ENCODE data around the gene CTXN1. TPM values are rescaled to one million over a fixed set of nuclear protein-coding genes. Genes with fewer than 3 reads are reported as not detected.

CTXN1 gene
- total RNA-seq, 1 donor from 2014 or later = 55.9 TPM

GRCh38 chr19:7926727-7927604, 1.0 kb upstream of the CTXN1 start:
- H3K4me3 ChIP-seq (ENCODE audit: insufficient read depth, low read depth, low read length) = no peak overlapping the region
- H3K27ac Mint-ChIP-seq (ENCODE audit: unreplicated experiment) = peak overlapping the region; percentile 84
- H3K36me3 ChIP-seq (ENCODE audit: insufficient read depth, low read length) = peaks cover 5% of the 10 kb centered on the region
- H4K20me1 ChIP-seq (ENCODE audit: insufficient read depth, low read length) = peaks cover 19% of the 10 kb centered on the region
- H3K4me1 Mint-ChIP-seq (ENCODE audit: low read depth, unreplicated experiment) = peaks cover 16% of the 10 kb centered on the region
- no peak for DNase-seq (ENCODE audit: low read depth)
- H3K36me3 Mint-ChIP-seq (ENCODE audit: low read depth, unreplicated experiment) = peaks cover 7% of the 10 kb centered on the region
- peaks cover 32% of the 10 kb centered on the region for H3K4me1 ChIP-seq (ENCODE audit: insufficient read depth, low read length)
- no peaks in the 10 kb centered on the region for H3K9me3 Mint-ChIP-seq (ENCODE audit: unreplicated experiment)
- no peaks in the 10 kb centered on the region for H3K27me3 Mint-ChIP-seq (ENCODE audit: low read depth, unreplicated experiment)
- no peak overlapping the region for H3K9ac ChIP-seq (ENCODE audit: low read length)
- H3K9me3 ChIP-seq (ENCODE audit: insufficient read depth, low read depth, low read length) = no peaks in the 10 kb centered on the region
- H3K27ac ChIP-seq (ENCODE audit: low read depth, low read length) = no peak overlapping the region
- peak overlapping the region; percentile 97 for H3K4me2 ChIP-seq (ENCODE audit: low read length)
- TF ChIP-seq EZH2 (IDR thresholded peaks at IDR 0.05; ENCODE audit: insufficient read depth, low read length) (no peak), CTCF (IDR thresholded peaks at IDR 0.05; ENCODE audit: insufficient read depth, low read depth, low read length) (no peak)
- peaks cover under 1% of the 10 kb centered on the region for H3K79me2 ChIP-seq (ENCODE audit: insufficient read depth, low read length)
- no peak for FAIRE-seq
- H3K4me3 Mint-ChIP-seq (ENCODE audit: unreplicated experiment) = peak overlapping the region; percentile 83
- no peaks in the 10 kb centered on the region for H3K27me3 ChIP-seq (ENCODE audit: insufficient read depth, low read length)
- H2AFZ ChIP-seq (ENCODE audit: low read depth, low read length) = no peak overlapping the region

- H3K4me1 ChIP-seq (ENCODE audit: insufficient read depth, low read length) = peaks cover 41% of the 10 kb centered on the region
- H3K4me3 Mint-ChIP-seq (ENCODE audit: unreplicated experiment) = peak overlapping the region; percentile 86
Observed at GRCh38 chr19:7925171-7925851, 624 bp downstream of the CTXN1 start.

More at GRCh38 chr19:7925171-7925851, 624 bp downstream of the CTXN1 start:
- Histone ChIP-seq H3K79me2 (ENCODE audit: insufficient read depth, low read length) (peaks cover 6% of the 10 kb centered on the region), H3K27ac (ENCODE audit: low read depth, low read length) (no peak overlapping the region), H3K4me2 (ENCODE audit: low read length) (peak overlapping the region; percentile 79), H4K20me1 (ENCODE audit: insufficient read depth, low read length) (peaks cover 23% of the 10 kb centered on the region), H3K9ac (ENCODE audit: low read length) (no peak overlapping the region), H2AFZ (ENCODE audit: low read depth, low read length) (no peak overlapping the region), H3K4me3 (ENCODE audit: insufficient read depth, low read depth, low read length) (peak overlapping the region; percentile 33), H3K9me3 (ENCODE audit: insufficient read depth, low read depth, low read length) (no peaks in the 10 kb centered on the region), H3K27me3 (ENCODE audit: insufficient read depth, low read length) (no peaks in the 10 kb centered on the region), H3K36me3 (ENCODE audit: insufficient read depth, low read length) (peaks cover 3% of the 10 kb centered on the region)
- DNase-seq (ENCODE audit: low read depth) = peak; percentile 16
- no peaks in the 10 kb centered on the region for H3K9me3 Mint-ChIP-seq (ENCODE audit: unreplicated experiment)
- TF ChIP-seq EZH2 (IDR thresholded peaks at IDR 0.05; ENCODE audit: insufficient read depth, low read length) = no peak
- TF ChIP-seq CTCF (IDR thresholded peaks at IDR 0.05; ENCODE audit: insufficient read depth, low read depth, low read length) = peak; percentile 65
- peaks cover 7% of the 10 kb centered on the region for H3K36me3 Mint-ChIP-seq (ENCODE audit: low read depth, unreplicated experiment)
- peak overlapping the region; percentile 92 for H3K27ac Mint-ChIP-seq (ENCODE audit: unreplicated experiment)
- no peaks in the 10 kb centered on the region for H3K27me3 Mint-ChIP-seq (ENCODE audit: low read depth, unreplicated experiment)
- H3K4me1 Mint-ChIP-seq (ENCODE audit: low read depth, unreplicated experiment) = peaks cover 16% of the 10 kb centered on the region
- FAIRE-seq = no peak
